Motor neuron (in vitro differentiated cells): ENCODE measurements around the gene CYP4F11. TPM values are rescaled to one million over a fixed set of nuclear protein-coding genes. Genes with fewer than 3 reads are reported as not detected.
"Not testable (repeated sequence)": the region's sequence is repeated elsewhere in the genome, so short reads cannot be mapped to it uniquely, and the experiment has no call there.

Experiments used
- ATAC-seq, 8 experiments: fragments of 200-7000 bp; cut with Tn5 transposase; replicated peaks in 6 of 8; 2 replicates each; pipeline ENCODE4 v1.8.0; 2021; ENCODE audit warnings: mild to moderate bottlenecking in 8 of 8, moderate library complexity in 8 of 8
- H3K27ac ChIP-seq, 2 donors: fragments of 250-450 bp; sonication (Bioruptor Pico); 2 replicates each; pipeline ENCODE4 v1.9.0; 2021; ENCODE audit warnings: antibody characterized with exemption in 2 of 2, mild to moderate bottlenecking in 2 of 2, moderate library complexity in 1 of 2
- H3K4me1 ChIP-seq, 2 donors: fragments of 250-450 bp; sonication (Bioruptor Pico); replicated peaks in 1 of 2; 2 replicates each; pipeline ENCODE4 v1.6.1; 2021; ENCODE audit warnings: antibody characterized with exemption in 2 of 2, mild to moderate bottlenecking in 2 of 2, moderate library complexity in 1 of 2
- H3K4me3 ChIP-seq, 5 donors: fragments of 250-450 bp; sonication (Bioruptor Pico); 2 replicates each; pipeline ENCODE4 v1.9.0; 2021; ENCODE audit warnings: antibody characterized with exemption in 5 of 5, mild to moderate bottlenecking in 5 of 5, moderate library complexity in 4 of 5
- WGBS, 10 experiments: fragments of 450-650 bp; shearing (Covaris generic); methylation state at CpG; one replicate each; pipeline ENCODE4 v1.0.0; 2022; 5-methylcytosine and 5-hydroxymethylcytosine counted together
- in situ Hi-C, 9 experiments: fragments of 400-800 bp; cut with MboI; loops; one replicate each; pipeline ENCODE4 v1.15.0; 2021; ENCODE audit warnings: low sequenced_read_pairs in 9 of 9, low pct_unique_long_range_greater_than_20kb in 2 of 9; ENCODE audit not compliant: unreplicated experiment in 9 of 9
- total RNA-seq, 8 experiments: library from RNA; unstranded; fragments of 300-600 nt; gene quantifications; 2 replicates each; pipeline versions ENCODE4 v1.2.3 to v1.2.4, GENCODE V29; 2022

CYP4F11 gene
- total RNA-seq, 8 experiments from 2014 or later: 0.17 to 0.71 (median 0.35) TPM; not detected in 4

GRCh38 chr19:15944401-15944800 is 10.1 kb upstream of the CYP4F11 start:
- 7 to 67% (median 53%) methylated on average over 1 to 4 of the region's 4 CpGs; no CpG with 5 or more reads in 3 of the 10 experiments for WGBS, 10 experiments
- H3K27ac ChIP-seq: no peak overlapping the region
- ATAC-seq: no peak
- no peak overlapping the region for H3K4me3 ChIP-seq
- in situ Hi-C loops: no loop called here
- no peaks in the 10 kb centered on the region for H3K4me1 ChIP-seq

GRCh38 chr19:15937771-15938170 is 3.4 kb upstream of the CYP4F11 start:
- H3K4me1 ChIP-seq: no peaks in the 10 kb centered on the region
- H3K27ac ChIP-seq: no peak overlapping the region
- WGBS, 10 experiments: 0 to 20% (median 0%) methylated on average over 1 to 2 of the region's 2 CpGs; no CpG with 5 or more reads in 7 of the 10 experiments
- H3K4me3 ChIP-seq: no peak overlapping the region
- no peak for ATAC-seq
- in situ Hi-C loops: no loop called here

- no peak for ATAC-seq
- Histone ChIP-seq H3K4me1 (no peaks in the 10 kb centered on the region), H3K27ac (no peak overlapping the region), H3K4me3 (no peak overlapping the region)
- in situ Hi-C loops: no loop called here
- 43% methylated on average over 1 of the region's 2 CpGs; no CpG with 5 or more reads in 9 of the 10 experiments for WGBS, 10 experiments
Measured at GRCh38 chr19:15936950-15937349, 2.6 kb upstream of the CYP4F11 start.

GRCh38 chr19:15936173-15936572 is 1.8 kb upstream of the CYP4F11 start:
- no peak overlapping the region for H3K27ac ChIP-seq
- in situ Hi-C loops: no loop called here
- no peak for ATAC-seq
- H3K4me1 ChIP-seq: no peaks in the 10 kb centered on the region
- WGBS, 10 experiments: 27 to 100% (median 56%) methylated on average over 1 to 3 of the region's 3 CpGs; no CpG with 5 or more reads in 3 of the 10 experiments
- H3K4me3 ChIP-seq: no peak overlapping the region

GRCh38 chr19:15935167-15935702 is 906 bp upstream of the CYP4F11 start:
- no peaks in the 10 kb centered on the region for H3K4me1 ChIP-seq
- WGBS, 10 experiments: 0 to 50% (median 50%) methylated on average over 1 to 2 of the region's 3 CpGs; no CpG with 5 or more reads in 7 of the 10 experiments
- in situ Hi-C loops: no loop called here
- peak in 1 of 8 experiments; percentile 50 for ATAC-seq
- no peak overlapping the region for H3K27ac ChIP-seq
- no peak overlapping the region for H3K4me3 ChIP-seq

GRCh38 chr19:15933761-15934331 is 483 bp downstream of the CYP4F11 start:
- WGBS, 10 experiments: 11 to 83% (median 60%) methylated on average over 1 to 11 of the region's 12 CpGs; no CpG with 5 or more reads in 2 of the 10 experiments
- H3K4me1 ChIP-seq, H3K27ac ChIP-seq, ATAC-seq, in situ Hi-C loops, H3K4me3 ChIP-seq: not testable (repeated sequence)

DNA sequence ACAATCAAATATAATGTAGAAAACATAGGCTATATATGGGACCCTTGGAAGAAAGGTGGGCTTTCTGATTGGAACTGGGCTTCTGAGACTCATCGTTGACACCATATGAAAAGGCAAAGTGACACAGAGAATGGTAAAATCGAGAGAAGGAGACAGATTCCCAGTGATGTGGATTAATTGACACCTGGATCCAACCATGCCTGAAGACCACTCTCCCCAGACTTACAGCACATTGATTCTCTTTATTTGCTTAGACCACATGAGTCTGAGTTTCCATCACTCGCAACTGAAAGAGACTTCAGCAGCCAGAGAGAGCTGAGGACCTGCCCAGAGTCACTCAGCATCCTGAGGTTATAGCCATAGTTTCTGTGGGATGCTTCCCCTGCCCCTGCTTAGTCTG is 6.0 kb downstream of the CYP4F11 start:
- ATAC-seq: no peak
- Histone ChIP-seq H3K4me3 (no peak overlapping the region), H3K4me1 (no peaks in the 10 kb centered on the region), H3K27ac (no peak overlapping the region)
- 0 to 77% (median 40%) methylated on average over 1 to 3 of the region's 3 CpGs; no CpG with 5 or more reads in 1 of the 10 experiments for WGBS, 10 experiments
- in situ Hi-C loops: no loop called here

DNA sequence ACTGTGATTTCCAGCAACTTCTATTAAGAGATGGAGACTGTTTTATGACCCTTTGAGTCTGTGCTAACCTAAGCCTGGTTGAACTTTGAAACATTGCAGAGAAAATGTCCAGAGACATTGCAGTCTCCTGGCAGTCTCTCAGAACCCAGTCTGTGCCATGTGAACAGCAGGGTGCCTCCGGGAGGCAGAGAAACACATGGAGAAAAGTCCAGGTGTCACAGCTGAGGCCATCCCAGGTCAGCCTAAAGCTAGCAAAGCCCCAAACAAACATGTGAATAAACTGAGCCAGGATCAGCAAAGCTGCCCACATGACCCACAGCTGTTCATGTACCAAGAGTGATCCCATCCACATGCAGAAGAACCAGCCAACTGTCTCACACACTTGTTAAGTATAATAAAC is 7.8 kb downstream of the CYP4F11 start:
- Histone ChIP-seq H3K4me3 (no peak overlapping the region), H3K4me1 (no peaks in the 10 kb centered on the region), H3K27ac (no peak overlapping the region)
- in situ Hi-C loops: no loop called here
- ATAC-seq: no peak
- 0% methylated on average over 1 of the region's 1 CpG; no CpG with 5 or more reads in 7 of the 10 experiments for WGBS, 10 experiments

DNA sequence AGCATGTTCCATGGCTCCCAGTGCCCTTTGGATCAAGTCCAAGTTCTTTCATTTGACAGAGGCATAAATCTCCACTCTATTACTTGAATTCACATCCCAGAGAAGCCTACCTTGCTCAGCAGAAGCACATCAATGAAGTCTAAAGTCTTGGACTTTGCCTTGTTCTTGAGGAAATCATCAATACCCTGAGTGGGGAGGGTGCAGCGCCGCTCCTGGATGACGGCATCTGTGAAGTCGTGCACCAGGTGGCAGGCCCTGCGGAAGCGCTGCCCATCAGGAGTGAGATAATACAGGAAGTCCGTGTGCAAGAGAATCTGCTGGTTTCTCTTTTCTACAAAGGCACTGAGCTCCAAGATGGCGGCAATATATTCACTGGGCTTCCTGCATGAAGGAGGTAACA is 10.6 kb downstream of the CYP4F11 start:
- Histone ChIP-seq H3K4me3 (no peak overlapping the region), H3K4me1 (no peaks in the 10 kb centered on the region), H3K27ac (no peak overlapping the region)
- in situ Hi-C loops: no loop called here
- 0 to 100% (median 49%) methylated on average over 1 to 8 of the region's 8 CpGs; no CpG with 5 or more reads in 3 of the 10 experiments for WGBS, 10 experiments
- no peak for ATAC-seq

DNA sequence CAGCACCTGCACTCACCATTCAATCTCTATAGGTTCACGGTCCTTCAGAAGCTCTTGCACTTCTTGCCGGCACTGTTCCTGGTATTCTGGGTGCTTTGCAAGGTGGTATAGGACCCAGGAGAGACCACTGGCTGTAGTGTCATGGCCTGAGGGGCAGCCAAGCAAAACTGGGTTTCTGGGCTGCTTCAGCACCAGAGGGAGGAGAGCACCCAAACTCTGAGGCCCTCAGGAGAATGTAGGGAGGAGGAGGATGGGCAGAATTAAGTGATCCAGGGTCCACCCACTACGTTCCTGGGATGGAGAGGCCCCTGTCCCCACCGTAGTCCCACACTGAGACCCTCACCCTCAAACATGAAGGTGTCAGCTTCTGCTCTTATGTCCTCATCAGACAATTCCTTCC is 12.3 kb downstream of the CYP4F11 start:
- Histone ChIP-seq H3K4me3 (no peak overlapping the region), H3K27ac (no peak overlapping the region), H3K4me1 (no peaks in the 10 kb centered on the region)
- 0 to 30% (median 17%) methylated on average over 1 to 2 of the region's 4 CpGs; no CpG with 5 or more reads in 3 of the 10 experiments for WGBS, 10 experiments
- ATAC-seq: no peak
- in situ Hi-C loops: no loop called here

- 25 to 64% (median 50%) methylated on average over 1 to 4 of the region's 4 CpGs; no CpG with 5 or more reads in 1 of the 10 experiments for WGBS, 10 experiments
- H3K27ac ChIP-seq: no peak overlapping the region
- H3K4me1 ChIP-seq: no peaks in the 10 kb centered on the region
- in situ Hi-C loops: no loop called here
- ATAC-seq: no peak
- no peak overlapping the region for H3K4me3 ChIP-seq
Measured at GRCh38 chr19:15919243-15919642, 15.1 kb downstream of the CYP4F11 start.

DNA sequence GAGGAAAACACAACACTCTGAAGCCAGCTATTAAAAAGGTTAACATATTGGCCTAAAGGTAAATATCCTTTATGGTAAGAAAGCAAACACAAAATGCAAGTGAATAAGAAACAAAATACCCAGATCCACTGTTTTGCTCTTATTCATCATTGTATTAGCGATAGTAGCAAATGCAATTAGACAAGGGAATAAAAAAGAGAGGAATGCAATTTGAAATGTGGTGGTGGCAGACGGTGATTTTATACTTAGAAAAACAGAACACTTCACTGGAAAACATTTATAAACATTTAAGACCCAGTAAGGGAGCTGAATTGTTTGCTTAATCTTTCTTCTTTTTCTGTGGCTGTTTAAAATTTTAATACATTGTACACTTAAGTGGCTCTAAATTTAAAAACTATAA is 19.2 kb downstream of the CYP4F11 start:
- 42 to 100% (median 60%) methylated on average over 1 to 2 of the region's 2 CpGs for WGBS, 10 experiments
- Histone ChIP-seq H3K4me1 (no peaks in the 10 kb centered on the region), H3K27ac (no peak overlapping the region), H3K4me3 (no peak overlapping the region)
- ATAC-seq: no peak
- in situ Hi-C loops: no loop called here

GRCh38 chr19:15913830-15914229 is 20.5 kb downstream of the CYP4F11 start:
- 33 to 100% (median 67%) methylated on average over 1 of the region's 8 CpGs; no CpG with 5 or more reads in 5 of the 10 experiments for WGBS, 10 experiments
- in situ Hi-C loops: no loop called here
- Histone ChIP-seq H3K4me3 (no peak overlapping the region), H3K4me1 (no peaks in the 10 kb centered on the region), H3K27ac (no peak overlapping the region)
- no peak for ATAC-seq

DNA sequence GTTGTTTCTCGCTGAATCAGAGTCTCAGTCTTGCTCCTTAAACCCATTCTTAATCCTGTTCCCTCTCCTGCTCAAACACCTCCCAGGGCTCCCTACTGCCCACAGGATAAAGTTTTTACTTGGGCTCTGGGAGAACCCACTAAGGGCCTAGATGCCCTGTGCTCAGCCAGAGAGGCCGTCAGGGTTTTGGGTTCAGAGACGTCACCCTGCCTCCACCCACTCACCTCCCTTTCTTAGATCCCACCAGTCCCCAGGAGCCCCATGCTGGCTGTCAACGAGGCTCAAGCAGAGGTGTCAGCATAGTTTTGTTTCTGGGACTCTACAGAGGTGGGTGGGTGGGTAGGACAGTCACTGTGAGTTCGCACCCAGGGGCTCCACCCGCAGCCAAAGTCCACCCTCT is 20.9 kb downstream of the CYP4F11 start:
- no peak for ATAC-seq
- no peaks in the 10 kb centered on the region for H3K4me1 ChIP-seq
- in situ Hi-C loops: no loop called here
- 30 to 43% methylated on average over 2 of the region's 6 CpGs; no CpG with 5 or more reads in 8 of the 10 experiments for WGBS, 10 experiments
- no peak overlapping the region for H3K27ac ChIP-seq
- no peak overlapping the region for H3K4me3 ChIP-seq
